ENCODE measurements around the gene POLR1A.

POLR1A gene

GRCh38 chr2:86049529-86049928 lies 56.2 kb downstream of the POLR1A start:
- Histone ChIP-seq H3K36me3 (ENCODE audit: control insufficient read depth, insufficient read depth, low read length) (peaks cover 60% of the 10 kb centered on the region), H3K27me3 (replicated peaks; ENCODE audit: control insufficient read depth, insufficient read depth, low read length, poor library complexity, severe bottlenecking) (no peaks in the 10 kb centered on the region), H3K27ac (ENCODE audit: insufficient read depth, low read length, poor library complexity, severe bottlenecking) (no peak overlapping the region), H3K4me3 (ENCODE audit: insufficient read depth, low read depth, low read length, poor library complexity, severe bottlenecking) (no peak overlapping the region), H3K9me3 (ENCODE audit: control insufficient read depth, low read length) (no peaks in the 10 kb centered on the region), H3K4me1 (ENCODE audit: control insufficient read depth, insufficient read depth, low read length, poor library complexity, severe bottlenecking) (no peaks in the 10 kb centered on the region)
- DNase-seq: no peak

GRCh38 chr2:86048888-86049287 lies 56.8 kb downstream of the POLR1A start:
- H3K4me3 ChIP-seq (ENCODE audit: insufficient read depth, low read depth, low read length, poor library complexity, severe bottlenecking): no peak overlapping the region
- no peaks in the 10 kb centered on the region for H3K9me3 ChIP-seq (ENCODE audit: control insufficient read depth, low read length)
- H3K27me3 ChIP-seq (replicated peaks; ENCODE audit: control insufficient read depth, insufficient read depth, low read length, poor library complexity, severe bottlenecking): no peaks in the 10 kb centered on the region
- H3K27ac ChIP-seq (ENCODE audit: insufficient read depth, low read length, poor library complexity, severe bottlenecking): no peak overlapping the region
- no peaks in the 10 kb centered on the region for H3K4me1 ChIP-seq (ENCODE audit: control insufficient read depth, insufficient read depth, low read length, poor library complexity, severe bottlenecking)
- no peak for DNase-seq
- H3K36me3 ChIP-seq (ENCODE audit: control insufficient read depth, insufficient read depth, low read length): peaks cover 62% of the 10 kb centered on the region

GRCh38 chr2:86048383-86048701 lies 57.3 kb downstream of the POLR1A start:
- no peaks in the 10 kb centered on the region for H3K9me3 ChIP-seq (ENCODE audit: control insufficient read depth, low read length)
- no peak for DNase-seq
- no peaks in the 10 kb centered on the region for H3K27me3 ChIP-seq (replicated peaks; ENCODE audit: control insufficient read depth, insufficient read depth, low read length, poor library complexity, severe bottlenecking)
- H3K4me3 ChIP-seq (ENCODE audit: insufficient read depth, low read depth, low read length, poor library complexity, severe bottlenecking): no peak overlapping the region
- peaks cover 67% of the 10 kb centered on the region for H3K36me3 ChIP-seq (ENCODE audit: control insufficient read depth, insufficient read depth, low read length)
- no peaks in the 10 kb centered on the region for H3K4me1 ChIP-seq (ENCODE audit: control insufficient read depth, insufficient read depth, low read length, poor library complexity, severe bottlenecking)
- H3K27ac ChIP-seq (ENCODE audit: insufficient read depth, low read length, poor library complexity, severe bottlenecking): no peak overlapping the region

- H3K36me3 ChIP-seq (ENCODE audit: control insufficient read depth, insufficient read depth, low read length): peaks cover 68% of the 10 kb centered on the region
- H3K9me3 ChIP-seq (ENCODE audit: control insufficient read depth, low read length): no peaks in the 10 kb centered on the region
- no peaks in the 10 kb centered on the region for H3K27me3 ChIP-seq (replicated peaks; ENCODE audit: control insufficient read depth, insufficient read depth, low read length, poor library complexity, severe bottlenecking)
- DNase-seq: no peak
- no peak overlapping the region for H3K27ac ChIP-seq (ENCODE audit: insufficient read depth, low read length, poor library complexity, severe bottlenecking)
- no peak overlapping the region for H3K4me3 ChIP-seq (ENCODE audit: insufficient read depth, low read depth, low read length, poor library complexity, severe bottlenecking)
- no peaks in the 10 kb centered on the region for H3K4me1 ChIP-seq (ENCODE audit: control insufficient read depth, insufficient read depth, low read length, poor library complexity, severe bottlenecking)
Observed at GRCh38 chr2:86047575-86048382, 57.9 kb downstream of the POLR1A start.

GRCh38 chr2:86045541-86045940 lies 60.1 kb downstream of the POLR1A start:
- Histone ChIP-seq H3K27ac (ENCODE audit: insufficient read depth, low read length, poor library complexity, severe bottlenecking) (no peak overlapping the region), H3K4me1 (ENCODE audit: control insufficient read depth, insufficient read depth, low read length, poor library complexity, severe bottlenecking) (peaks cover 11% of the 10 kb centered on the region)
- DNase-seq: no peak

GRCh38 chr2:86044614-86045013 lies 61.1 kb downstream of the POLR1A start:
- no peak for DNase-seq
- no peak overlapping the region for H3K27ac ChIP-seq (ENCODE audit: insufficient read depth, low read length, poor library complexity, severe bottlenecking)
- H3K27me3 ChIP-seq (replicated peaks; ENCODE audit: control insufficient read depth, insufficient read depth, low read length, poor library complexity, severe bottlenecking): no peaks in the 10 kb centered on the region
- H3K4me1 ChIP-seq (ENCODE audit: control insufficient read depth, insufficient read depth, low read length, poor library complexity, severe bottlenecking): peaks cover 19% of the 10 kb centered on the region
- no peaks in the 10 kb centered on the region for H3K9me3 ChIP-seq (ENCODE audit: control insufficient read depth, low read length)
- peaks cover 58% of the 10 kb centered on the region for H3K36me3 ChIP-seq (ENCODE audit: control insufficient read depth, insufficient read depth, low read length)
- H3K4me3 ChIP-seq (ENCODE audit: insufficient read depth, low read depth, low read length, poor library complexity, severe bottlenecking): no peak overlapping the region

More at GRCh38 chr2:86045541-86045940, 60.1 kb downstream of the POLR1A start:
- Histone ChIP-seq H3K4me3 (ENCODE audit: insufficient read depth, low read depth, low read length, poor library complexity, severe bottlenecking) (no peak overlapping the region), H3K27me3 (replicated peaks; ENCODE audit: control insufficient read depth, insufficient read depth, low read length, poor library complexity, severe bottlenecking) (no peaks in the 10 kb centered on the region), H3K36me3 (ENCODE audit: control insufficient read depth, insufficient read depth, low read length) (peaks cover 58% of the 10 kb centered on the region), H3K9me3 (ENCODE audit: control insufficient read depth, low read length) (no peaks in the 10 kb centered on the region)

GRCh38 chr2:86044045-86044444 lies 61.6 kb downstream of the POLR1A start:
- Histone ChIP-seq H3K4me3 (ENCODE audit: insufficient read depth, low read depth, low read length, poor library complexity, severe bottlenecking) (no peak overlapping the region), H3K36me3 (ENCODE audit: control insufficient read depth, insufficient read depth, low read length) (peaks cover 56% of the 10 kb centered on the region), H3K9me3 (ENCODE audit: control insufficient read depth, low read length) (no peaks in the 10 kb centered on the region), H3K27me3 (replicated peaks; ENCODE audit: control insufficient read depth, insufficient read depth, low read length, poor library complexity, severe bottlenecking) (no peaks in the 10 kb centered on the region), H3K4me1 (ENCODE audit: control insufficient read depth, insufficient read depth, low read length, poor library complexity, severe bottlenecking) (peaks cover 24% of the 10 kb centered on the region), H3K27ac (ENCODE audit: insufficient read depth, low read length, poor library complexity, severe bottlenecking) (no peak overlapping the region)
- DNase-seq: no peak

- Histone ChIP-seq H3K36me3 (ENCODE audit: control insufficient read depth, insufficient read depth, low read length) (peaks cover 41% of the 10 kb centered on the region), H3K4me1 (ENCODE audit: control insufficient read depth, insufficient read depth, low read length, poor library complexity, severe bottlenecking) (peaks cover 38% of the 10 kb centered on the region), H3K4me3 (ENCODE audit: insufficient read depth, low read depth, low read length, poor library complexity, severe bottlenecking) (no peak overlapping the region), H3K9me3 (ENCODE audit: control insufficient read depth, low read length) (no peaks in the 10 kb centered on the region), H3K27me3 (replicated peaks; ENCODE audit: control insufficient read depth, insufficient read depth, low read length, poor library complexity, severe bottlenecking) (no peaks in the 10 kb centered on the region), H3K27ac (ENCODE audit: insufficient read depth, low read length, poor library complexity, severe bottlenecking) (no peak overlapping the region)
- no peak for DNase-seq
Observed at GRCh38 chr2:86042256-86043168, 63.2 kb downstream of the POLR1A start.

- Histone ChIP-seq H3K9me3 (ENCODE audit: control insufficient read depth, low read length) (no peaks in the 10 kb centered on the region), H3K27ac (ENCODE audit: insufficient read depth, low read length, poor library complexity, severe bottlenecking) (peak overlapping the region; percentile 93), H3K27me3 (replicated peaks; ENCODE audit: control insufficient read depth, insufficient read depth, low read length, poor library complexity, severe bottlenecking) (no peaks in the 10 kb centered on the region), H3K4me3 (ENCODE audit: insufficient read depth, low read depth, low read length, poor library complexity, severe bottlenecking) (no peak overlapping the region), H3K36me3 (ENCODE audit: control insufficient read depth, insufficient read depth, low read length) (peaks cover 23% of the 10 kb centered on the region), H3K4me1 (ENCODE audit: control insufficient read depth, insufficient read depth, low read length, poor library complexity, severe bottlenecking) (peaks cover 62% of the 10 kb centered on the region)
- DNase-seq: no peak
Observed at GRCh38 chr2:86039963-86040655, 65.6 kb downstream of the POLR1A start.

Measured in effector memory CD4-positive, alpha-beta T cell (primary cell).